Measurements from ENCODE around the gene SNTG2.

Gene SNTG2

DNA sequence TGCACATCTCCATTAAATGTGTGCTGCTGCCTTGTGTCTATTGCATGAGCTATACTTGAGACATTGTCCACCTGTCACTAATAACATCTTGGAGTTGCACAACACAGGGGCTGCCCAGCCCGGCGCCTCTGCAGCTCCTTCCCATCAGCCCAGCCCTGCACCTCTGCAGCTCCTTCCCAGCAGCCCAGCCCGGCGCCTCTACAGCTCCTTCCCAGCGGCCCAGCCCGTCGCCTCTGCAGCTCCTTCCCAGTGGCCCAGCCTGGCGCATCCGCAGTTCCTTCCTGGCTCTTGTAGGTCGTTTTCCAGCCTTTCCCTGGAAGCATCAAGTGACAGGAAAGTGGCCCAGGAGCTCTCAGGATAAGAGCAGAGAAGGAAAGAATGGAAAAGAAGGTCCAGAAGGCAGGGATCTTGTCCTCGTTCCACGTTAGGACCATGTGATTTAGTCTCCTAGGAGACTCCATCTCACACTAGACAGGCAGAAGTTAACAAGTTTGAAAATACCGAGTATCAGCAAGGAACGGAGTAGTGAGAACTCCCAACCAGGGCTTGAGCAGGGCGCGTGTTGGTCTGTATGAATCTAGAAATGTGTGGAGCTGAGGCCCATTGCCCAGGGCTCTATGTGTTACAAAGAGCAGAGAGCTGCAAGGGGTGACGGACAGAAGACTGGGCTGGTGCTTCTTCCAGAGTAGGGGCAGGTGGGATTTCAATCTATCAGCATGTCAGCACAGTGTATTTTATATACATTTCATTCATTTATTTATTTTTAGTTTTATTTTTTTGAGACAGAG lies 346.9 kb downstream of the SNTG2 start:
- no peak for DNase-seq

GRCh38 chr2:1299043-1299442 lies 348.4 kb downstream of the SNTG2 start:
- no peak for DNase-seq

- DNase-seq: no peak
Measured at GRCh38 chr2:1300284-1300683, 349.6 kb downstream of the SNTG2 start.

GRCh38 chr2:1301056-1301455 lies 350.4 kb downstream of the SNTG2 start:
- DNase-seq: no peak

DNA sequence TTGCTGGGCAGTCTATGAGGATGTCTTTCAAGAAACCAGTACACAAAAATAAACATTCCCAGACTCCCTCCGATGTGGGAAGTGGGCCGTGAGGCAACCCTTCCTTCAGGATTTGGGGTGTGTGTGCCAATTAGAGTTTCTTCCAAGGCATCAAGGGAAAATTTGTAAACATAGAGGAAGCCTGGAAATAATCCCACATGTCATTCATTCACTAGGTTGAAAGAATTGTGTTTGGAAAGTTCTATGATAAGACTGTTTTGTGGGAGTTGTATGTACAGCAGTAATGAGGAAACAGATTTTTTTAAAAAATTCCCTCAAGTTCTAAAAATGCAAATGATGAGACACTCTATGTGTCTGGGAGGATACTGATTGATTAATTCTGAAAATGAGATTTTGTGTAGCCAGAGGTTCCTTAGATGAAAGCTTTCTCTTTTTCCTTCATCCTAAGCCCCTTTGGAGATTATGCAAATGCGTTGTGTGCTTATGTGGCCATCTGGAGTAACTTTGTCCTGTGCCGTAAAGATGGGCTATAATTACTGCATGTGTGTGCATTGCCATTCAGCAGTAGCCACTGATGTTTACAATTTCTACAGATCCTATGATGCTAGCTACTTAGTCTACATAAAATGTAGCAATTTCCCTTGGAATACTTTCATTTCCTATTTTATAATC lies 354.8 kb downstream of the SNTG2 start:
- no peak for DNase-seq

- no peak for DNase-seq
Measured at GRCh38 chr2:1306014-1306686, 355.5 kb downstream of the SNTG2 start.

GRCh38 chr2:1306687-1307516 lies 356.3 kb downstream of the SNTG2 start:
- DNase-seq: no peak

DNA sequence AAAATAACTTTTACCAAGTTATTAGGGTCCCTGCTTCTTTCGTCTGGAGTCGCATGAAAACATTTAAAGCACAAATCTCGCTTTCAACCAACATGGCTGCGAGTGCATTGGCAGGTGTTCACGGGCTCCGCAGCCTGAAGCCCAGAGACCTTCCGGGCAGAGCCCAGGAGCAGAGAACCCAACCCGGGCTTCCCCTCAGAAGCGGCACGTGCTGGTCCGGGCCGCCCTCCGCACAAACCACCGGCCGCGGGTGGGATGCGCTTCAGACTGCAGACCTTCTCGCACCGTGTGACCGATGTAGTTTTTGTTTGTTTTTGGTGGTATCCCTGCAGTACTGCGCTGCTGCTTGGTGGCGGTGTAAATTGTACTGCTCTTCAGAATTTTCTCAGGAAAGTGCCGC lies 357.0 kb downstream of the SNTG2 start:
- no peak for DNase-seq

DNA sequence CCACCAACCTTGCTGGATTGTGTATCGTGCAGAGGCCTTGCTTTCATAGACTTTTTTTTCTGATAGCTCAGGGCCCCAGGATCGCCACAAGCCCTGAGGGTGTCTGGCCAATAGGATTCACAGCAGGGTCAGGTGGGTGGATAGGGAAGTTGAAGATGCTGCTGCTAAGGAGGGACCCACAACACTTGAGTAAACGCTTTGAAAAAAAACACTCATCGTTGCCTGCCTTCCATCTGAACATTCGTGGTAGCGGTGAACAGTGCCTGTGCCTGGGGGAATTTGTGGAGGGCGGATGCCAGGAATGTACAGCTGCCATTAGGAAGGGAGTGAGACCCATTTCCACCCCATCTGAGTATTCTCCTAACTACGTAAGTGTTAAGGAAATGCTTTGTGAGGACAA lies 358.0 kb downstream of the SNTG2 start:
- DNase-seq: no peak

- DNase-seq: peak in 1 of 2 experiments; percentile 22
Measured at GRCh38 chr2:1309507-1309906, 358.9 kb downstream of the SNTG2 start.

GRCh38 chr2:1310202-1310601 lies 359.6 kb downstream of the SNTG2 start:
- DNase-seq: no peak

- DNase-seq: no peak
Measured at GRCh38 chr2:1310866-1311265, 360.2 kb downstream of the SNTG2 start.

- DNase-seq: no peak
Measured at GRCh38 chr2:1313240-1313924, 362.7 kb downstream of the SNTG2 start.

GRCh38 chr2:1314254-1314653 lies 363.6 kb downstream of the SNTG2 start:
- no peak for DNase-seq

GRCh38 chr2:1318366-1319009 lies 367.8 kb downstream of the SNTG2 start:
- DNase-seq: no peak

DNA sequence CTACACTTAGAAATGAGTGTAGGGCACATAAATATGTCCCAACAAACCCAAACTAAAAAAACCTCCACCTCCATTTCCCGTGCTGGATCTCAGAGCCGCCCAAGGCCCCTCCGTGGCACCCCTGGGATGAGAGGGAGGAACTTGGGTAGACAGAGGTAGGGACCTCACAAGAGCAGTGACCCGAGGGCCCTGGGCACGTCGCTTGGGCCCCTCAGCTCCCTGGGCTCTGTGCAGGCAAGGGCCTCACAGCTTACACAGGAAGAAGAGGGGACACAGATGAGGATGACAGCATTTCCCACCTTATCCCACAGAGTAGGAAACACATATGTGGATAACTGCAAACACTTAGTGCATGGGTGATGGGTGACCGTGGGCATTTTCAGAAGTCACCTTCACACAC lies 368.7 kb downstream of the SNTG2 start:
- DNase-seq: no peak

- DNase-seq: no peak
Measured at GRCh38 chr2:1321321-1321720, 370.7 kb downstream of the SNTG2 start.

- no peak for DNase-seq
Measured at GRCh38 chr2:1324884-1325283, 374.2 kb downstream of the SNTG2 start.

DNA sequence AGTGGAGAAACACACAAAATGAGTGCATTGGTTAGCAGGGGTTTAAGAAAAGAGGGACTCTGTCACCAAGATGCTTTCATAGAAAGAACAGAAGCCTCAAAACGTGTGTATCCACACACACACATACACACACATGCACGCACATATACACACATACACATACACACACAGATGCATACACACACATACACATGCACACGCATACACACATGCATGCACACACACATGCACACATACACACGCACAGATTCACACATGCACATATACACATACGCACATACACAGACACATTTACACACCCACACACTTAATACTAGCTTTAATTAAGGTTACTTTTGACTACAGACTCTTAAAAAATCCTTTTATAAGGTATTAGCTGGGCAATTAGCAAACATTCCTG lies 378.0 kb downstream of the SNTG2 start:
- no peak for DNase-seq

DNA sequence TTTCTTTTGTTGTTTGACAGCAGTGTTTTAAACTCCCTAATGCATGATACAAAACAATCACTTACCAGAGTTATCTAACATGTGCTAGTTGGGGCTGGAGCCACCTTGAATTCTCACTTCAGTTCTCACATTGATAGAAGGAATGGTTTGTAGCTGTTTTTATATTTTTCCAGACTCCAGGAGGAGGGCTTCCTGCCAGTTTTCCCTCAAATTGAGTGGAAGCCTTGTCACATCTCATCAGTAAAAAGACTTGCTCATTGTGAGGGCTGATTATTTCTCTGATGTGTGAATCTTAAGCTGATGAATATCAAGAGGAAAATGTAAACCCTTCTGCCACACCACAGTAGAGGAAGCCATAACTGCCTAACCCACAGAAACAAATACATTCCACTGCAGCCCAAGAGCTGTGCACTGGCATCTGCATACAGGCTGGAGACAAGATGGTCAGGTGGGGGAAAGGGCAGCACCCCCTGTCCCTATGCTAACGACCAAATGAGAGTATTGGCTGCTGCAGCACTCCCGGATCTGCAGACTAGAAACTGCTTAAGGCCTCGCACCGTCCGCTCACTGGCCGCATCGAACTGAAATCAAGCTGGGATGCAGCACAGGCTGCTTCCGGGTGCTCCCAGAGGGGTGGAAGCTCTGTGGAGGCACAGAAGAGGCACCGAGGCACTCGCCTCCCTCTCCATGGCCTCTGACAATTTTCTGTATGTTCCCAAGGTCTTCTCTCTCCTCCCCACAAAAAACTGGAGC lies 388.9 kb downstream of the SNTG2 start:
- no peak for DNase-seq

GRCh38 chr2:1340141-1340512 lies 389.5 kb downstream of the SNTG2 start:
- DNase-seq: no peak

All from NCI-H526 (cell line).